HG02938 (cell line): ENCODE results near the gene ODAD4.

Experiments used
- ATAC-seq: cut with Tn5 transposase; IDR thresholded peaks from one replicate; pipeline ENCODE4 v1.9.1; 2021; ENCODE audit warnings: mild to moderate bottlenecking, moderate library complexity; ENCODE audit not compliant: unreplicated experiment

ODAD4 gene

GRCh38 chr17:41971721-41972523 is 41.5 kb downstream of the ODAD4 start:
- no peak for ATAC-seq

DNA sequence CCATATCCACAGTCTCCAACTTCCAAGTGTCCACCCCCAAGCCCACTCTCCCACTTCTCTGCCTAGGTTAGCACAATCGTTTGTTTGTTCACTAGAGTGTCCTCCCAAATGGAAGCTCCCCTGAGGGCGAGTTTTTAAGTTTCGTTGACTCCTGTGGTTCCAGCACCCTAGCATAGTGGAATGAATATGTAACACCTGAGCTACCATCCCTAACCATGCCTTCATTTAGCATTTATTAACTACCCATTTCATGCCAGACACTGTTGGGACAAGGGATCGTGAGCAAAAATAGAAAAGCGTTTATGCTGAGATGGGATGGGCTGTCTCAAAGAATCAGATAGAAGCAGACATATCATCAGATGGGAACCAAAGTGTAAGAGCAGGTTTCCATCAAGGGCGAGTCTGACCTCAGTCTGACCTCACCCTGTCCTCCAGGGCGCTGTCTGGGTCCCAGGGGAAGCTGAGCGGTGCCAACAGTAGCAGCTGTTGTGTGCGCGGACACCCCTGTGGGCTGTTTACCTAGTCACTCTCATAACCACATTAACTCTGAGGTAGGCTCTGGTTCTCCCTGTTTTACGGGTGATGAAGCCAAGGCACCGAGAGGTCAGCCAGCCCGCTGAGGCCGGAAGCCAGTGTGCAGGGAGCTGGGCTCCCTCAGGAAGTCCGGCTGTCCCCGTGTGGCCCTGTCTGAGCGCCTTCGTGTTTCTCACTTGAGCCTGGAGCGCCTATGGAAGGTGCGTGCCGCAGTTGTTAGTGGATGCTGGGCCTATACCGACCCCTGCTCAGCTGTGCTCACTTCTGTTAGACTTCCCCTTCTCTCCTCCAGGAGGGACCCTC is 42.4 kb downstream of the ODAD4 start:
- ATAC-seq, result no peak

DNA sequence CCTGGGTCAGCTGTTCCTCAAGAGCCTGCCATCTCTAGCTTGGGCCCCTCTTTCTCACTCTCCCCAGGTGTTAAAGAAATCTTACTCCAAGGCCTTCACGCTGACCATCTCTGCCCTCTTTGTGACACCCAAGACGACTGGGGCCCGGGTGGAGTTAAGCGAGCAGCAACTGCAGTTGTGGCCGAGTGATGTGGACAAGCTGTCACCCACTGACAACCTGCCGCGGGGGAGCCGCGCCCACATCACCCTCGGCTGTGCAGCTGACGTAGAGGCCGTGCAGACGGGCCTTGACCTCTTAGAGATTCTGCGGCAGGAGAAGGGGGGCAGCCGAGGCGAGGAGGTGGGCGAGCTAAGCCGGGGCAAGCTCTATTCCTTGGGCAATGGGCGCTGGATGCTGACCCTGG is 43.0 kb downstream of the ODAD4 start:
- no peak for ATAC-seq

GRCh38 chr17:41974031-41974430 is 43.6 kb downstream of the ODAD4 start:
- no peak for ATAC-seq

DNA sequence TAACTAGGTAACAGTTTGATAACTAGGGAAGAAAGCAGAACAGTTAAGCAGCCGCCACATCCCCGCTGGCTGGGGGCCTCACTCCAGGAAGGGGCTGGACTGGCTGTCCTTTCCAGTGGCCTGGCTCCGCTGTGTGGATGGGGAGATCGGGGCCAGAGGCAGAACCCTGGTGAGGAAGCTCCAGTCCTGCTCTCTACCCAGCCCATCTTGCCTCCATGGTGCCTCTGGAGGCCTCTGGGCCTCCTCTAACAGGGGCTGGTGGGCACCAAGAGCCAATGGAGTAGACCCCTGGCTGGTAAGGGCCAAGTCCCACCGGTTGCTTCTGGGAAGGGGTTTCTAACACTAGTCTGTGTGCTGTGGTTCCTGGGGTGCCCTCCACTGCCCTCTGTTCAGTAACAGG is 44.2 kb downstream of the ODAD4 start:
- no peak for ATAC-seq

DNA sequence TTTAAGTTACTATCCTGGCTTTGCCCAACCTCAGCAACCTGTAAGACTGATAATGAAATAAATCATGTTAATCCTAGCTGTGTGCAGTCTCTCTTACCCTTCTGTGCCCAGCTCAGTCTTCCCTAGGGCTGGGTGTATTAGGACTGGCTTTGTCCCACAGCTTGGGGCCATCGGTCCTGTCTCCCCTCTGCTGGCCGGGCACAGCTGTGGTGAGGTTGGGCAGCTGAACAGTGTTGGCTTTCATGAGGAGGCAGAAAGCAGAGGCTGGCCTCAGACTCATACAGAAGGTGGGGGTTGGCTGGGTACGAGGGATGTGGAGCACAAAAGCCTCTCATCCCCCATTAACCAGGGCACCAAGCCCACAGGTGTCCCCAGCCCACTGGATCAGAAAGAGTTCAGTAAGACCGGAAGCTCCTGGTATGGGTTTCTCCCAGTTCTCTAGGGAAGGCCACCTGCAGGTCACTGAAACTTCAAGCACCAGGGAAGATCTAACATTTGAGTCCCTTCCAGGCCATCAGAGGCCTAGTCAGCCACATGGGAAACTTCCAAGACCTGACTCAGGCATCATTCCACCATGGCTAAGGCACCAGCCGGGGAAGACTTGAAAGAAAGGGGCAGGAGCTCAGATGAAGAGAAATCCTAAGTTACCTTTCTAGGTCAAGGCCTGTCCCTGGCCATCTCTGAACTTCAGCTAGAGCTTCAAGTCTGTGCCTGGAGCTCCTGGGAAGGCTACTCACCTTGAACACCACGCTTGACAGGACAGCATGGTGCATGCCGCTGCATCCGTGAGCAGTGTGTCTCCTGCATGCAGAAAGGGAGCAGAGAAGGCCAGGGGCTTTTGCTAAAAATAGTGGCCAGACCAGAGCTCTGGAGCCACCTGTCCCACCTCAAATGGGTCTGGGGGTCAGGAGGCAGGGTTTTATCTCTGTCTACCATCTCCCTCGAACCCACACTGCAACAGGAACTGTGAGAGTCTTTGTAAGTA is 45.0 kb downstream of the ODAD4 start:
- ATAC-seq, result no peak

- no peak for ATAC-seq
Measured at GRCh38 chr17:41976142-41976768, 45.8 kb downstream of the ODAD4 start.

DNA sequence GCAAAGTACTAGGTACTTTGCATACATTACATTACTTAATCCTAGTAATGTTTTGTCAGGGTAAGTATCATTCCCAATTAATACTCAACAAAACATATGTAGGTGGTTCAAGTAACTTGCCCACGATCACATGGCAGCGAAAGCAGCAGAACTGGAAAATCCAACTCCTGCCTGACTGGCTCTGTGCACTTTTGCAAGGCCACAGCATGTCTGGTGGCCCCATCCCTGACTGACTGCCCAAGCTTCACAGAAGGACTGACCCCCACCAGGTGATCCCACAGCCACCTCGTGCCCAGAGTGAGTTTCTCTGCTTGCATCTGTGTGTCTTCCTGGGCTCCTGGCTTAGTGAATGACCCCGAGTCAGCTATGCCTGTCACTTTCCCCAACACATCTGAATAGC is 47.6 kb downstream of the ODAD4 start:
- no peak for ATAC-seq

GRCh38 chr17:41982026-41982760 is 51.8 kb downstream of the ODAD4 start:
- no peak for ATAC-seq

DNA sequence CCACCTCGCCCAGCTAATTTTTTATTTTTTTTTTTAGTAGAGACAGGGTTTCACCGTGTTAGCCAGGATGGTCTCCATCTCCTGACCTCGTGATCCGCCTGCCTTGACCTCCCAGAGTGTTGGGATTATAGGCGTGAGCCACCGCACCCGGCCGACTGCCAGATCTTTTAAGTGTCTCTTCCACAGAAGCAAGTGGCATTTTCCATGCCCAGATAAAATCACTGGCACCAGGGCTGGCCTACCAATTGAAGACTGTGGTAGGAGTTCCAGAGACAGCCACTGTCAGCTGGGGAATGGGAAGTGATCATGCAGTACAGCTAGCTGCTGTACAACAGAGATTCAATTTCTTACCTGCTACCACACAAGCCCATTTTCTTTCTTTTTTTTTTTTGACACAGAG is 54.0 kb downstream of the ODAD4 start:
- ATAC-seq, result no peak

- no peak for ATAC-seq
Measured at GRCh38 chr17:41985919-41986318, 55.5 kb downstream of the ODAD4 start.

GRCh38 chr17:41986634-41987033 is 56.2 kb downstream of the ODAD4 start:
- no peak for ATAC-seq

DNA sequence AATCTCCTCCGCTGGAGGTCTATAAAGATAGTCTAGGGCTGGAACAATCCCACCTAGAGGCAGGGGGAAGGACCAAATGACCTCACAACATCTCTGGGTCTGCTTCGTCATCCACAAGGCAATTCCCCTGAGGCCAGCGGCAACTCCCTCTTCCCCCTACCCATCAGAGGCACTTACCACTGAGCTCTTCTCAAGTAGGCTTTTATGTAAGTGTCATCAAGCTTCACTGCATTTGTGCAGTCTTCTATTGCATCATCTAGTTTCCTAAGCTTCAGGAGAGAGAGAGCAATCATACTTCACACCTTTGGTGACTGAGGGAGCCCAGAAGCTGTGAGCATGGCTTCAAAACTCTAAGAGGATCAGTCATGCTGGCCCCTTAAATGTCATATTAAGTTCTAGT is 57.2 kb downstream of the ODAD4 start:
- ATAC-seq, result no peak

DNA sequence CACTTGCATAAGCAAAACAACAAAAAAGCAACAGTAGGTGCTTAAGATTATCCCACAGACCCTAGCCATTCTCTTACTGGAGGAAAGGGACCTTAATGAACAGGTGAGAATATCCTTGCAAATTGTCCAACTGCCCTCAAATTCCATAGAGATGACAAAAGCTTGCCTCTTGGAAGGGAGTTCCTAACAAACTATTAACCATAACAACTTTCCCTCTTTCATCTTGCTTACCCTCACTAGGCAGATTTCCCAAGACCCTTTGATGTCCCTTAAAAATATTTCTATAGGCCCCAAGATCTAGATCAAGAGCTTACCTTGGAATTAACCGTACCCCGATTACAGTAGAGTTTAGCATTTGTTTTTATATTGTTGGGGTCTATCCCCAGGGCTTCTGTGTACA is 58.0 kb downstream of the ODAD4 start:
- ATAC-seq, result no peak

- no peak for ATAC-seq
Measured at GRCh38 chr17:41989702-41990419, 59.4 kb downstream of the ODAD4 start.

GRCh38 chr17:41992576-41992975 is 62.2 kb downstream of the ODAD4 start:
- no peak for ATAC-seq

DNA sequence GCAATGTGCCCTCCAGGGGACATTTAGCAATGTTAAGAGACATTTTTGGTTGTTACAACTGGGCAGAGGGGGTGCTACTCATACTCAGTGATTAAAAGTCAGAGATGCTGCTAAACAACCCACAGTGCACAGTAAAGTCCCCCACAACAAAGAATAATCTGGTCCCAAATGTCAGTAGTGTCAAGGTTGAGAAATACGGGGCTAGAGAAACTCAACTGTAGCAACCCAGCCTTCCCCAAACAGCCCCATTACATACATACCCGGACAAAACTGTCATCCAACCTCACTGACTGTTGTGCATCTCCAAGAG is 66.4 kb downstream of the ODAD4 start:
- ATAC-seq, result no peak

DNA sequence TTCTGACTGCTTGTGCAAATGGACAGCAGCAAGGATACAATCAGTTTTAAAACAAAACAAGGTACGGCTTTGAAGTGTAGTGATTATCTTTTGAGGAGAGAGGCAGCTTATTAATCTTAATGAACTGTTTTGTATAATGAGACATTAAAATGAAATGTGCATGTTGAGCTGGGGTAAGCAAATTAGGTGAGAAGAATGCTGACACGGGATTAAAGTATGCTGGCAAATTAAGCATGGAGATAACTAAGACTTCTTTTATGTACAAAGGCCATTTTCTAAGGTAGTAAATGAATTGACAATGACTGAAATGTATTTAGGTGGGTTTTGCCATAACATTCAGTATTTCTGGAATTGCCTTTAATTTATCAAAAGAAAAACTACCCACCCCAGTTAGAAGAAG is 68.1 kb downstream of the ODAD4 start:
- no peak for ATAC-seq

GRCh38 chr17:42000413-42001133 is 70.2 kb downstream of the ODAD4 start:
- ATAC-seq, result no peak
